ENCODE results near the gene TCERG1. TPM values are rescaled to one million over a fixed set of nuclear protein-coding genes. Genes with fewer than 3 reads are reported as not detected.

The TCERG1 gene
- total and polyA plus RNA-seq, 8 donors = 11.8 to 39.3 (median 21.9) TPM

GRCh38 chr5:146541958-146542849 is 95.1 kb downstream of the TCERG1 start:
- Histone ChIP-seq H3K9me3 (no peaks in the 10 kb centered on the region), H3K27ac (no peak overlapping the region), H3K4me1 (no peaks in the 10 kb centered on the region), H3K27me3 (no peaks in the 10 kb centered on the region), H3K4me3 (no peak overlapping the region), H3K36me3 (no peaks in the 10 kb centered on the region)
- TF ChIP-seq, protein P1, sequence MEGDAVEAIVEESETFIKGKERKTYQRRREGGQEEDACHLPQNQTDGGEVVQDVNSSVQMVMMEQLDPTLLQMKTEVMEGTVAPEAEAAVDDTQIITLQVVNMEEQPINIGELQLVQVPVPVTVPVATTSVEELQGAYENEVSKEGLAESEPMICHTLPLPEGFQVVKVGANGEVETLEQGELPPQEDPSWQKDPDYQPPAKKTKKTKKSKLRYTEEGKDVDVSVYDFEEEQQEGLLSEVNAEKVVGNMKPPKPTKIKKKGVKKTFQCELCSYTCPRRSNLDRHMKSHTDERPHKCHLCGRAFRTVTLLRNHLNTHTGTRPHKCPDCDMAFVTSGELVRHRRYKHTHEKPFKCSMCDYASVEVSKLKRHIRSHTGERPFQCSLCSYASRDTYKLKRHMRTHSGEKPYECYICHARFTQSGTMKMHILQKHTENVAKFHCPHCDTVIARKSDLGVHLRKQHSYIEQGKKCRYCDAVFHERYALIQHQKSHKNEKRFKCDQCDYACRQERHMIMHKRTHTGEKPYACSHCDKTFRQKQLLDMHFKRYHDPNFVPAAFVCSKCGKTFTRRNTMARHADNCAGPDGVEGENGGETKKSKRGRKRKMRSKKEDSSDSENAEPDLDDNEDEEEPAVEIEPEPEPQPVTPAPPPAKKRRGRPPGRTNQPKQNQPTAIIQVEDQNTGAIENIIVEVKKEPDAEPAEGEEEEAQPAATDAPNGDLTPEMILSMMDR (IDR thresholded peaks at IDR 0.05) = peak; percentile 43 to 88 (median 75)
- ATAC-seq = peak; percentile 90 to 100 (median 98)
- 17 to 18% methylated on average over 16 of the region's 16 CpGs for WGBS, 2 donors
- peak; percentile 55 to 90 (median 80) for DNase-seq
- no peak for FAIRE-seq
- intact Hi-C loops (cut with DNase I) = loop anchor here (10.0 kb wide), 3 partner anchors 413 to 653 kb away; no protein-coding TSS in a partner anchor

GRCh38 chr5:146544232-146544631 is 97.1 kb downstream of the TCERG1 start:
- no peak for DNase-seq
- no peaks in the 10 kb centered on the region for H3K36me3 ChIP-seq
- ATAC-seq = no peak
- no peaks in the 10 kb centered on the region for H3K4me1 ChIP-seq
- intact Hi-C loops (cut with DNase I) = loop anchor here (10.0 kb wide), 3 partner anchors 411 to 651 kb away; no protein-coding TSS in a partner anchor
- no peaks in the 10 kb centered on the region for H3K27me3 ChIP-seq
- H3K27ac ChIP-seq = no peak overlapping the region
- FAIRE-seq = no peak
- no peaks in the 10 kb centered on the region for H3K9me3 ChIP-seq
- H3K4me3 ChIP-seq = no peak overlapping the region
- TF ChIP-seq, protein P1 (IDR thresholded peaks at IDR 0.05) = no peak

DNA sequence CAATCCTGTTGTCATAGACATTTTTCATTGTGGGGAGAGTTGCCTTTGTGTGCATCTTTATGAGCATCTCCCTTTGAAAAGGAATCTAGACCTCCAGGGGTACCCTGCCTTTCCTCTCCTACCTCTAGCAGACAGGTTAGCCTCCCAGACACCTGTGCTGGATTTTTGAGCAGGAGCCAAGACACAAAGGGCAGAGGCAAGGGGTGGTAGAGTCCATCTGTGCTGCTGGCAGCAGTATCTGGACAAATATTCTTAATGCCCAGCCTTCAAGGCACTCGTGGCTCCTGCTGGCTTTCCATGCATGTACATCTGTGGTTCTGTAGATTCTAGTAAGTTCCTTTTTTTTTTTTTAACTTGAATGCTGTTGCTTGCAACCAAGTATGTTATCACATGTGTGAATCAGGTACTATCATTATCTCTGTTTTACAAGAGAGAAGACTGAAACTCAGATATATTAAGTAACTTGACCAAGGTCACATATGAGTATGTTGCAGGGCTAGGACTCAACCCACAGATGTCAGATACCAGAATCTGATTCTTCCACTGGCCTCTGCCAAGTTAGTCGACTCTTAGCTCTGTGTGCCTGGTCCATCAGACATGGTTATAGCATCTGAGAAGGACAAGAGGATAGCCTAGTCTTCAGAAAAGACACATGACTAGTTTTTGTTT is 101.8 kb downstream of the TCERG1 start:
- WGBS, 2 donors = 35 to 41% methylated on average over 2 of the region's 2 CpGs
- ATAC-seq (no peak), DNase-seq (no peak), FAIRE-seq (no peak)
- H3K36me3 ChIP-seq = no peaks in the 10 kb centered on the region
- TF ChIP-seq, protein P1 (IDR thresholded peaks at IDR 0.05) = no peak
- H3K4me1 ChIP-seq = no peaks in the 10 kb centered on the region
- no peaks in the 10 kb centered on the region for H3K27me3 ChIP-seq
- H3K27ac ChIP-seq = no peak overlapping the region
- no peak overlapping the region for H3K4me3 ChIP-seq
- no peaks in the 10 kb centered on the region for H3K9me3 ChIP-seq
- intact Hi-C loops (cut with DNase I) = loop anchor here (10.0 kb wide), 3 partner anchors 406 to 646 kb away; no protein-coding TSS in a partner anchor

DNA sequence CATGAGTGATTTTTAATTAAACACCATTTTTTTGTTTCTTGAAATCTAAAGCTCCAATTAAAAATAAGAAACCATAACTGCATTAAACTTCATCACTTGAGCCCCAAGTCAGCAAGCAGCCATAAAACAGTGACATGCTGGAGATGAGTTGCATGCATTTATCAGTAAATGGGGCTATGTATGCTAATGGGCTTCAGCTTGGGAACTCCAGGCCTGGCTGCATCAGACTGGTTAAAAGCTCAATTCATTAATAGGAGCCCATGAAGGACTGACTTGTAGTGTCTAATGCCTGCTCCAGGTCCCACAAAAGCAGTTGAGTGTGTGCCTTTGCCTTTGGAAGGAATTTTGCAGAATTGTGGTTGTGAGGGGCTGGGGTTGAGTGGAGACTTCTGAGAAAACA is 102.5 kb downstream of the TCERG1 start:
- no peak for DNase-seq
- no peak for ATAC-seq
- H3K27me3 ChIP-seq = no peaks in the 10 kb centered on the region
- no peak overlapping the region for H3K27ac ChIP-seq
- H3K36me3 ChIP-seq = no peaks in the 10 kb centered on the region
- H3K4me3 ChIP-seq = no peak overlapping the region
- no peaks in the 10 kb centered on the region for H3K9me3 ChIP-seq
- TF ChIP-seq, protein P1 (IDR thresholded peaks at IDR 0.05) = no peak
- intact Hi-C loops (cut with DNase I) = loop anchor here (10.0 kb wide), 4 partner anchors 405 to 645 kb away; no protein-coding TSS in a partner anchor
- H3K4me1 ChIP-seq = no peaks in the 10 kb centered on the region
- FAIRE-seq = no peak
